ENCODE data around the gene DPYD. TPM values are rescaled to one million over a fixed set of nuclear protein-coding genes. Genes with fewer than 3 reads are reported as not detected.

Gene DPYD
- total and polyA plus RNA-seq, 9 of the 15 experiments (the other 6 are each of a cell fraction or from before 2014, with no cell fraction given), result 0.03 to 0.25 (median 0.08) TPM; not detected in 2

GRCh38 chr1:97796711-97797110 is 124.1 kb downstream of the DPYD start:
- TF ChIP-seq DMBX1 (CRISPR knock-in tag; IDR thresholded peaks at IDR 0.05; ENCODE audit: borderline replicate concordance) (no peak), AFF4 (CRISPR knock-in tag; IDR thresholded peaks at IDR 0.05) (no peak), ZNF76 (CRISPR knock-in tag; IDR thresholded peaks at IDR 0.05; ENCODE audit: borderline replicate concordance) (no peak), NEUROD1 (IDR thresholded peaks at IDR 0.05; ENCODE audit: borderline replicate concordance, low read depth, low read length, partially characterized antibody) (no peak), L3MBTL2 (IDR thresholded peaks at IDR 0.05) (no peak), MCM5 (IDR thresholded peaks at IDR 0.05; ENCODE audit: low read depth) (no peak), E2F1 (CRISPR knock-in tag; IDR thresholded peaks at IDR 0.05) (no peak)
- no peak for DNase-seq (ENCODE audit: extremely low read depth in 1 of 4, low spot score in 3 of 4)
- H3K4me3 ChIP-seq, result no peak overlapping the region
- POLR2A ChIA-PET, result no interaction called here
- H3K9ac ChIP-seq (ENCODE audit: insufficient read depth in 1 of 2, low read depth in 2 of 2, low read length in 2 of 2), result no peak overlapping the region
- FAIRE-seq, result no peak
- no peaks in the 10 kb centered on the region for H4K20me1 ChIP-seq (replicated peaks; ENCODE audit: control insufficient read depth, insufficient read depth, low read length)
- in situ Hi-C loops (cut with MboI) (no loop called here), intact Hi-C loops (cut with micrococcal nuclease) (no loop called here)
- no peaks in the 10 kb centered on the region for H3K4me1 ChIP-seq (replicated peaks in 1 of 2; ENCODE audit: control insufficient read depth in 2 of 2, insufficient read depth in 2 of 2, low read length in 2 of 2)
- ATAC-seq, result no peak
- CTCF ChIA-PET (ENCODE audit: low intra/inter-chr PET ratio), result no interaction called here
- H2AFZ ChIP-seq (ENCODE audit: low read depth, low read length), result no peak overlapping the region
- 2% methylated on average over 2 of the region's 2 CpGs for WGBS (ENCODE audit: insufficient coverage, low coverage, missing lambda C conversion rate)
- H3K27ac ChIP-seq (ENCODE audit: extremely low read depth, low read depth, low read length), result no peak overlapping the region
- no peaks in the 10 kb centered on the region for H3K9me3 ChIP-seq (replicated peaks; ENCODE audit: control insufficient read depth, insufficient read depth, low read depth, low read length)
- H3K36me3 ChIP-seq (ENCODE audit: control insufficient read depth, insufficient read depth, low read length), result no peaks in the 10 kb centered on the region
- no peaks in the 10 kb centered on the region for H3K79me2 ChIP-seq (ENCODE audit: control insufficient read depth, insufficient read depth, low read length)
- no peaks in the 10 kb centered on the region for H3K9me1 ChIP-seq (ENCODE audit: control insufficient read depth, insufficient read depth, low read length)
- no peaks in the 10 kb centered on the region for H3K27me3 ChIP-seq (ENCODE audit: control insufficient read depth in 2 of 2, insufficient read depth in 2 of 2, low read length in 2 of 2)
- H3K4me2 ChIP-seq (ENCODE audit: insufficient read depth, low read length), result no peak overlapping the region
- no TSS peak for BruUV-seq (replicated peaks)
